ENCODE data around the gene NR3C1.

Gene NR3C1

DNA sequence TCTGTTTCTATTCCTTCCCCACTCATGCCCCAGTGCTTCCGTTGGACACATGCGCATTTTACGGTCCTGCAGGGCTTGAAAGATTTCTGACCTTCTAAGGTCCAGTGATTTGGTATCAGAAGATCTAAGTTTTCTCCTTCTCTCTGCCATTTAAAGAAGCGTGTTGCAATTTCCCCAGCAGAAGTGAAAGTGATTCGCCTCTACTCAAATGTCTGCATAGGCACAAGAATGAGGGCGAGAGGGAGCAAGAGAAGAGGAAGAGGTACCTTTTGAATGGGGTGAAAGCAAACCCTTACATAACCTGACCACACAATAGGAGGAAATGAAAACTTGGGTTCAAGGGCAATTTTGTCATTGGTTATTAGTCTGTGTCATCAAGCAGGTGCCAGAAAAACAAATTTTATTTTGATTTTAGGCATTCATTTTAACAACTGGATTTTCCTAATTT is 31.7 kb upstream of the NR3C1 start:
- no peak overlapping the region for H3K4me3 ChIP-seq (ENCODE audit: low read length)
- no peaks in the 10 kb centered on the region for H3K9me3 ChIP-seq (ENCODE audit: control insufficient read depth, low read length)
- H3K36me3 ChIP-seq (ENCODE audit: control insufficient read depth, insufficient read depth, low read length): no peaks in the 10 kb centered on the region
- no peak overlapping the region for H3K9ac ChIP-seq (ENCODE audit: low read length)
- no peaks in the 10 kb centered on the region for H3K4me1 ChIP-seq (ENCODE audit: control insufficient read depth, insufficient read depth, low read length)
- peaks cover 4% of the 10 kb centered on the region for H3K27me3 ChIP-seq (ENCODE audit: control insufficient read depth, insufficient read depth, low read length)

DNA sequence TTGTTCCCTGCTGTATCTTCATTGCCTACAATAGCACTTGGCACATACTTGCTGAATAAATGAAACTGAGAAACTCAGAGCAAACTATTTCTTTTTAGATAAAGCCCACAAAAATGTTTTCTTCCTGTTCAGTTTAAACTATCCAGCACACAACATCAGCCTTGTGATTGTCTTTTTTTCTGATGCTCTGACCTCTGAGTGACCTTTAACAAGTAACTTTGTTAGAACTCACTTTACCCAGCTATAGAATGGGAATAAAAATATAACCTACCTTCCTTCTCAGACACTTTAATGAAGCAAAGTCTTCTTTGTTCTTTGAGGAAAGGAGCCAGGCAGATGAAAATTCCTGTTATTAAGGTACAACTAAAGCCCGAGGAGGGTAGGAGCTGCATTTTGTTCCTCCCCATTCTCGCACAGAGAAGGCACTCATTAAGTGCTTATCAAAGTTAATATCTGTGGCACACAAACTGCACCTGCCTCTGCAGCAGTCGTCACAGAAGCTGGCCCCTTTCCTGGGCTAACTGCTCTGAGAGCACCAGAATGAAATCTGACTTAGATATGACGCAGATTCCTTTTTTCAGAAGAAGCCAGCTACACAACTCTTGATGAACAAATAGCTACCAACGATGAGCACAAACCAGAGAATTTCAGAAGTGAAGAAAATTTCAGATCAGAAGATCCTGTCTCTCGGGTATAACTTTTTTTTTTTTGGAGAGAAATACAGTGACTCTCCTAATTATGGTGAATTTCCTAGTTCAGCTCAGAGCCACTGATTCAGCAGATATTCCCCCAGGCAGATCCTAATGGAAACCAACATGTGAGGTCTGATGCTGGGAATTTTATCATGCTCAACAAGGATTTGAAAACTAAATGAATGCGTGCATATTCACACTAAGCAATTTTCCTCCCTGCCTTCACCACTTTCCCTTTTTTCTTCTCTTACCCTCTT is 31.0 kb upstream of the NR3C1 start:
- Histone ChIP-seq H3K36me3 (ENCODE audit: control insufficient read depth, insufficient read depth, low read length) (no peaks in the 10 kb centered on the region), H3K9ac (ENCODE audit: low read length) (no peak overlapping the region), H3K9me3 (ENCODE audit: control insufficient read depth, low read length) (no peaks in the 10 kb centered on the region), H3K27me3 (ENCODE audit: control insufficient read depth, insufficient read depth, low read length) (peaks cover 4% of the 10 kb centered on the region), H3K4me1 (ENCODE audit: control insufficient read depth, insufficient read depth, low read length) (no peaks in the 10 kb centered on the region), H3K4me3 (ENCODE audit: low read length) (no peak overlapping the region)

DNA sequence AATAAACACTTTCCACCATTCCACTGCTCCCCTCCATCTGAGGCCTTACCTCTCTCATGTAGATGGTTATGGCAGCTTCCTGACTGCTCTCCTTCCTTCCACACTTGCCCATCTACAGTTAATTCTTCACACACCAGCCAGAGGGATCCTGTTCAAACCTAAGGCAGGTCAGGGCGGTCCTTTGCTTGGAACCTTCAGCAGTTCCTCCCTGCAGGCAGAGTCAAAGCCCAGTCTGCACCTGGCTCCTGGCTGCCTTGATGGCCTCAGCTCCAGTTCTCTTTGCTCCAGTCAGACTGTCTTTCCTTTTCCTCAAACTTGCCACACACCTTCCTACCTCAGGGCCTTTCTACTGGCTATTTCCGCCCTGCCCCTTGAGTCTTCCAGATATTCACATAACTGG is 30.2 kb upstream of the NR3C1 start:
- H3K4me3 ChIP-seq (ENCODE audit: low read length): no peak overlapping the region
- H3K27me3 ChIP-seq (ENCODE audit: control insufficient read depth, insufficient read depth, low read length): peaks cover 4% of the 10 kb centered on the region
- no peaks in the 10 kb centered on the region for H3K9me3 ChIP-seq (ENCODE audit: control insufficient read depth, low read length)
- no peaks in the 10 kb centered on the region for H3K36me3 ChIP-seq (ENCODE audit: control insufficient read depth, insufficient read depth, low read length)
- no peaks in the 10 kb centered on the region for H3K4me1 ChIP-seq (ENCODE audit: control insufficient read depth, insufficient read depth, low read length)
- no peak overlapping the region for H3K9ac ChIP-seq (ENCODE audit: low read length)

DNA sequence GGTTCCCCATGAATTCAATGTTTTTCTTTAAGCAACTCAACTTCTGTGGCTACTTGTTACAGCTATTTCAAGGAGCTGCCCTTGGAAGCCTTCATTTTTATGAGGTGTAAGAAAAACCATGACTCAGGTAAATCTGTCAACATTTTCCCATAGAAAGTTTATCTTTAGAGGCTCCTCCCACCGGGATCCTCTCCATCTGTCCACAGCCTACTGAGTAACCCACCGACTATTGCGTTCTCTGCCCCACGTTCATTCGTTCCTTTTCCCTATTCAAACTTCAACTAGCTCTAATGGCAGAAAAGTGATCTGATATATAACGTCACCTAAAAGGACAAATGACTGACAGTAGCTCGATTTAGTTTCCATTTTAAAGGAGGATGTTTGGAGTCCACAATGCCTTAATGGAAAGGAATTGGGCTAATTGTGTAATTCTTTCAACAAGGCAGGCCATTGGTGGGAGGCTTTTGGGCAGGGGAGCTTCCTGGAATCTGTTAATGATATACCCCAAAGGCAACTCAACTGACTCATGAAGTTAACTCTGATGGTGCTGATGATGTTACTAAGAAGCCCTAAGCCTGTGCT is 29.3 kb upstream of the NR3C1 start:
- no peaks in the 10 kb centered on the region for H3K4me1 ChIP-seq (ENCODE audit: control insufficient read depth, insufficient read depth, low read length)
- peaks cover 4% of the 10 kb centered on the region for H3K27me3 ChIP-seq (ENCODE audit: control insufficient read depth, insufficient read depth, low read length)
- no peaks in the 10 kb centered on the region for H3K9me3 ChIP-seq (ENCODE audit: control insufficient read depth, low read length)
- no peak overlapping the region for H3K4me3 ChIP-seq (ENCODE audit: low read length)
- no peaks in the 10 kb centered on the region for H3K36me3 ChIP-seq (ENCODE audit: control insufficient read depth, insufficient read depth, low read length)
- no peak overlapping the region for H3K9ac ChIP-seq (ENCODE audit: low read length)

DNA sequence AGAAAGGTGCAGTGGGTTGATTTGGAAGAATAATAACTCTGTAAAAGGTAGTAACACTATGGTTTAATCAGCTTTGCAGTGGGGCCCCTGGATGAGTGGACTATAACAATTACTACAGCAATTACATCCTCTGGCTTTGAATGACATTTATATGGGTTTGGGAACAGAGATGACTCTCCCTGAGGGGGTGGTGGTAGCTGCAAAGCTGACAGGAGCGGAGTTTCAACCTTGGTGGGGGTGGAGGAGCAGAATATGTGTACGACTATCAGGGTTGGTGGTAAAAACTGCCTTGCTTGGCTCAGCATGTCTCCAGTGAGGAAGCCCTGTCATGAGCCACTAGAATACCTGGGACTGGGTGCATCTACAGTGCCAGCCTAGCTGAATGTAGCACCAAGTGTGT is 28.3 kb upstream of the NR3C1 start:
- Histone ChIP-seq H3K4me3 (ENCODE audit: low read length) (no peak overlapping the region), H3K9me3 (ENCODE audit: control insufficient read depth, low read length) (no peaks in the 10 kb centered on the region), H3K4me1 (ENCODE audit: control insufficient read depth, insufficient read depth, low read length) (no peaks in the 10 kb centered on the region), H3K36me3 (ENCODE audit: control insufficient read depth, insufficient read depth, low read length) (no peaks in the 10 kb centered on the region), H3K27me3 (ENCODE audit: control insufficient read depth, insufficient read depth, low read length) (no peaks in the 10 kb centered on the region), H3K9ac (ENCODE audit: low read length) (no peak overlapping the region)

DNA sequence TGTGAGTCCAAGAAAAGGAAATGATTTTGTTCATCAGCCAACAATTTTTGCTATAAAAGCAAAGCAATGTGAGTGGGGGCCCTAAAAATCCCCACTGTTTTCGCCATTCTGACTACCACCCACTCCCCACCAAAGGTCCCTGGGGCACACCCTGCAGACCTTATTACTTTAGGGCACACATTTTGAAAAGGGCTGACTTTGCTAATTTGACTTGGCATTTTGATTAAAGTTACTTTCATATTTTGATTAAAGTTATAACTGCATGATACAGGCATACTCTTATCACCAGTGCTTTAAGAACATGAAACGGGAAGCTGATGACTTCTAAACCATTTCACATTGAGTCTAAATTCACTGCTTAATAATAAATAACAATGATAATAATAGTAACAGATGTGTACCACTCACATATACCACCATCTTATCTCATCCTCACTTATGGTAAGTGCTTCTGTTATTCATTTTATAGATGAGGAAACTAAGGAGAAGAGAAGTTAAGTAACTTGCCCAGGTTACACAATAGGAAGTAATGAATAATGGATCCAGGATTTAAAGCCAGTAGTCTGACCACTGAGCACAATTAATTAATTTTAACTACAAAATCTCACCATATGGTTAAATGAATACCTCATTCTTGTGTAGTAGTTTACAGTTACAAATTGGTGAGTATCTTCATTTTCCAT is 25.4 kb upstream of the NR3C1 start:
- H3K27me3 ChIP-seq (ENCODE audit: control insufficient read depth, insufficient read depth, low read length): no peaks in the 10 kb centered on the region
- H3K4me3 ChIP-seq (ENCODE audit: low read length): no peak overlapping the region
- H3K36me3 ChIP-seq (ENCODE audit: control insufficient read depth, insufficient read depth, low read length): no peaks in the 10 kb centered on the region
- no peaks in the 10 kb centered on the region for H3K9me3 ChIP-seq (ENCODE audit: control insufficient read depth, low read length)
- no peaks in the 10 kb centered on the region for H3K4me1 ChIP-seq (ENCODE audit: control insufficient read depth, insufficient read depth, low read length)
- no peak overlapping the region for H3K9ac ChIP-seq (ENCODE audit: low read length)

DNA sequence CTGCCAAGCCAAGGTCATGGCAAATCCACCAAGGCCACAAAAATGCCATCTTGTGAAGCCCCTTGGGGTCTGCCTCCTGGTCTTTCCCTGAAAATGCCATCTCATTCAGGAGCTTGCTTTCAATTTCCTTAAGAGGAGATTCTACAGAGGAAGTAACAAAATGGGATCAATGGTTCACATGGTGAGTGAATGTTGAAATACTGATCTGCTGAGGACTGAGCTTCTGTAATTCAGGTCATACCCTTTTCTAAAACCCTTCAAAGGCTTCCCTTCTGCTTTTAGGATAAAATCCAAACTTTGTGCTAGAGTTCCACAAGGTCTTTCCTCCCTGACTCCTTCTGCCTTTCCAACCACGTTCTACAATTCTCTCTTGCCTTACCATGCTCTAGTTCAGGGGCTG is 24.7 kb upstream of the NR3C1 start:
- H3K9me3 ChIP-seq (ENCODE audit: control insufficient read depth, low read length): no peaks in the 10 kb centered on the region
- H3K4me1 ChIP-seq (ENCODE audit: control insufficient read depth, insufficient read depth, low read length): no peaks in the 10 kb centered on the region
- H3K9ac ChIP-seq (ENCODE audit: low read length): no peak overlapping the region
- no peaks in the 10 kb centered on the region for H3K36me3 ChIP-seq (ENCODE audit: control insufficient read depth, insufficient read depth, low read length)
- no peaks in the 10 kb centered on the region for H3K27me3 ChIP-seq (ENCODE audit: control insufficient read depth, insufficient read depth, low read length)
- H3K4me3 ChIP-seq (ENCODE audit: low read length): no peak overlapping the region

DNA sequence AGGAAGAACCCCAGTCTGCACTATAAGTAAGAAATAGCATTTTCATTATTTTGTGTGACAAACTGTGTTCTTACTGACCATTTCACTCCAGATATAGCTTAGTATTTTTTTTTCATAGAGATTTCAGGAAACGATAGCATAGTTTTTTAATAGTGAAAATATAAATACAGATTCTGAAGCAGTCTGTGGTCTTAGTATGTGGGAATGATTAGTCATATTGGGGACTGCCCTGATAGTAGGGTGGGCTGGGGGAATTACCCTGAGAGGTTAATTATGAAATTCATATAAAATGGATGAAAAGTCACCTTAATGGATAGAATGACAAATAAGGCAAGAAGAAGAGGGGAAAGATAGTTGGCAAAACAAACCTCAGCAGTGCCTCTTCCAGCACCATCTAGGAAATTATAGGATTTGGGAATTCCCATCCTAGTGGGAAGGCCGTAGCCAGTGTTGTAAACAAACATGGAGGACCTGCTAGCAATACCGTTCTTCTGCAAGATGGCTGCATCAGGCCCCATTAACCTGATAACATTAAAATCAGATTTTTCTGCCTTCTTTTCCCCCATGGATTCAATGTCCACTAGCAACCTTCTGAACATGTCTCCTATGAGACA is 23.7 kb upstream of the NR3C1 start:
- Histone ChIP-seq H3K4me3 (ENCODE audit: low read length) (no peak overlapping the region), H3K27me3 (ENCODE audit: control insufficient read depth, insufficient read depth, low read length) (no peaks in the 10 kb centered on the region), H3K9ac (ENCODE audit: low read length) (no peak overlapping the region), H3K4me1 (ENCODE audit: control insufficient read depth, insufficient read depth, low read length) (no peaks in the 10 kb centered on the region), H3K36me3 (ENCODE audit: control insufficient read depth, insufficient read depth, low read length) (no peaks in the 10 kb centered on the region), H3K9me3 (ENCODE audit: control insufficient read depth, low read length) (no peaks in the 10 kb centered on the region)

DNA sequence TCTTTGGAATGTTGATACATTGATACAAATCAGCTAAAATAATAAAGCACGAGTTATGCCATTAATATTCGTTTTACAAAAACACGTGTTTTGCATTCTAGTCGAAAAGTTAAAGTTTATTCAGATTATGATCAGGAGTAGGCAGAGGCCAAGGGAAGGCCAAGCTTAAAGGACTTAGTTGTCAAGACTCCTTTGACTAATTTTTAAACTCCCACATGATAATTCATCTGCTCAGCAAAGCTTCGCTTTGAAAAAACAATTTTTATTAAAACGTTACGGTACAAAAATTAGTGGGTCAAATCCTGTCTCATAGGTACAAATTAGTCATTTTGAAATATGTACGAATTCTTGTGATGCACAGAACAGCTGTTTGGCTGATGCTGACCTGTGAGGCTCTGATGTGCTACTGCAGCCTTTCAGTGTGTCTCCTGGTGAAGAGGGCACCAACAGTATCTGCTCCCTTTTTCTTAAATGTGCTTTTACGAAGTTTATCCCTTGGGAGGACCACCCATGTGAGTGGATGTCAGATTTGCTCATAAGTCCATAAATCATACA is 23.0 kb upstream of the NR3C1 start:
- Histone ChIP-seq H3K9ac (ENCODE audit: low read length) (no peak overlapping the region), H3K9me3 (ENCODE audit: control insufficient read depth, low read length) (no peaks in the 10 kb centered on the region), H3K27me3 (ENCODE audit: control insufficient read depth, insufficient read depth, low read length) (no peaks in the 10 kb centered on the region), H3K4me1 (ENCODE audit: control insufficient read depth, insufficient read depth, low read length) (no peaks in the 10 kb centered on the region), H3K36me3 (ENCODE audit: control insufficient read depth, insufficient read depth, low read length) (no peaks in the 10 kb centered on the region), H3K4me3 (ENCODE audit: low read length) (no peak overlapping the region)

DNA sequence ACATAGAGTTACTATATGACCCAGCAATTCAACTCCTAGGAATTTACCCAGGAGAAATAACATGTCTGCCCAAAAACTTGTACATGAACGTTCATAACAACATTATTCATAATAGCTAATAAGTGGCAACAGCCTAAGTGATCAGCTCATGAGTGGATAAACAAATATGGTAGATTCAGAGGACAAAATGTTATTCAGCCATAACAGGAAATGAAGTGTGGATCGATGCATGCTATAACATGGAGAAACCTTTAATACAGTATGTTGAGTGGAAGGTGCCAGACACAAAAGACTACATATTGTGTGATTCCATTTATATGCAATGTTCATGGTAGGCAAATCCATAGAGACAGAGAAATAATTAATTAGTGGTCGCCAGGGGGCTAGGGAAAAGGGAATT is 22.3 kb upstream of the NR3C1 start:
- Histone ChIP-seq H3K4me1 (ENCODE audit: control insufficient read depth, insufficient read depth, low read length) (no peaks in the 10 kb centered on the region), H3K27me3 (ENCODE audit: control insufficient read depth, insufficient read depth, low read length) (peaks cover 4% of the 10 kb centered on the region), H3K9me3 (ENCODE audit: control insufficient read depth, low read length) (no peaks in the 10 kb centered on the region), H3K36me3 (ENCODE audit: control insufficient read depth, insufficient read depth, low read length) (no peaks in the 10 kb centered on the region), H3K4me3 (ENCODE audit: low read length) (no peak overlapping the region), H3K9ac (ENCODE audit: low read length) (no peak overlapping the region)

DNA sequence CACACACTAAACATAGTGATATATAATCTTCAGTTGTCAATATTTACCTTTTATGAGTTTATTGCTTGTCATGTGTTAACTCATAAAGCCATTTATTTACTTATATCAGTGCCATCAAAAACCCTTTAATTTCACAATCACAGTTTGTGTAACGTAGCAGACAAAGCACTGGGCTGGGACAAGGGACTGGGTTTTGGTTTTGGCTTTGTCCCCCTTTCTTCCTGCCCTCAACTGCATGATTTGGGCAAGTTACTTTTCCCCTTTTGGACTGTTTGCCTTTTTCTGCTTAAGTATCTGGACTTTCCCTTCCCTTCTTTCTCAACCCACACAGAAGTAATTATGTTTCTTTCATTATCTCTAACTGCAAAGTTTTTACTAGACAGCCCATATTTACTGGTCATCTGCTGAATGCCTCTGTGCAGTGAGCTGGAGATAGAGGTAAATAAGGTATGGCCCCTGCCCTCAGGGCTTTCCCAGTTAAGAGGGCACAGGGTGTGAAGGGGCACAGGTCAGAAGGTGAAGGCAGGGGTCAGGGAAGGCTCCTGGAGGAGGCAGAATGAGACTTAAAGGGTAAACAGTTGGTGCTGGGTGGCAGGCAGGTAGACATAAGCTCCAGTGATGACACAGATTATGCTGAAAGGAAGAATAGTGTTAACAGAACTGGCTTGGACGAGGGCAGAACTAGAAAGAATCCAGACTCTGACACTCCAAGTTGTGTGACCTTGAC is 14.8 kb upstream of the NR3C1 start:
- no peaks in the 10 kb centered on the region for H3K9me3 ChIP-seq (ENCODE audit: control insufficient read depth, low read length)
- H3K9ac ChIP-seq (ENCODE audit: low read length): no peak overlapping the region
- H3K27me3 ChIP-seq (ENCODE audit: control insufficient read depth, insufficient read depth, low read length): peaks cover 4% of the 10 kb centered on the region
- no peak overlapping the region for H3K4me3 ChIP-seq (ENCODE audit: low read length)
- H3K36me3 ChIP-seq (ENCODE audit: control insufficient read depth, insufficient read depth, low read length): no peaks in the 10 kb centered on the region
- peaks cover 15% of the 10 kb centered on the region for H3K4me1 ChIP-seq (ENCODE audit: control insufficient read depth, insufficient read depth, low read length)

All from mucosa of stomach (tissue), 1 donor.